ENCODE measurements around the gene OR6S1. TPM values are rescaled to one million over a fixed set of nuclear protein-coding genes. Genes with fewer than 3 reads are reported as not detected.

Gene OR6S1
- polyA plus RNA-seq, 1 donor from 2014 or later: not detected

GRCh38 chr14:20680843-20681347 is 39.4 kb upstream of the OR6S1 start:
- Histone ChIP-seq H3K4me3 (ENCODE audit: low read length) (peak overlapping the region; percentile 78), H3K9ac (ENCODE audit: low read length) (peak overlapping the region; percentile 96), H3K79me2 (replicated peaks; ENCODE audit: insufficient read depth, low read length) (no peaks in the 10 kb centered on the region), H3K4me2 (ENCODE audit: low read length) (peak overlapping the region; percentile 87), H3K9me2 (ENCODE audit: insufficient read depth, low read length) (no peaks in the 10 kb centered on the region), H2AFZ (ENCODE audit: low read depth, low read length) (peak overlapping the region; percentile 31), H3K36me3 (ENCODE audit: insufficient read depth, low read length) (no peaks in the 10 kb centered on the region), H4K20me1 (ENCODE audit: insufficient read depth) (no peaks in the 10 kb centered on the region), H3F3A (ENCODE audit: insufficient read depth, low read length, poor library complexity, severe bottlenecking) (peaks cover 3% of the 10 kb centered on the region), H3K9me3 (ENCODE audit: low read length) (no peaks in the 10 kb centered on the region), H3K27ac (ENCODE audit: low read length) (peak overlapping the region; percentile 95), H3K27me3 (ENCODE audit: insufficient read depth, low read depth, low read length) (no peaks in the 10 kb centered on the region)
- TF ChIP-seq CTCF (IDR thresholded peaks at IDR 0.05; ENCODE audit: poor library complexity, severe bottlenecking) (no peak), EZH2 (IDR thresholded peaks at IDR 0.05; ENCODE audit: borderline replicate concordance, insufficient read depth, low read length, poor library complexity, severe bottlenecking) (no peak), POLR2AphosphoS5 (IDR thresholded peaks at IDR 0.05) (no peak)

GRCh38 chr14:20680363-20680762 is 38.9 kb upstream of the OR6S1 start:
- H3K27ac ChIP-seq (ENCODE audit: low read length): peak overlapping the region; percentile 95
- peak overlapping the region; percentile 87 for H3K4me2 ChIP-seq (ENCODE audit: low read length)
- H3K9me2 ChIP-seq (ENCODE audit: insufficient read depth, low read length): no peaks in the 10 kb centered on the region

DNA sequence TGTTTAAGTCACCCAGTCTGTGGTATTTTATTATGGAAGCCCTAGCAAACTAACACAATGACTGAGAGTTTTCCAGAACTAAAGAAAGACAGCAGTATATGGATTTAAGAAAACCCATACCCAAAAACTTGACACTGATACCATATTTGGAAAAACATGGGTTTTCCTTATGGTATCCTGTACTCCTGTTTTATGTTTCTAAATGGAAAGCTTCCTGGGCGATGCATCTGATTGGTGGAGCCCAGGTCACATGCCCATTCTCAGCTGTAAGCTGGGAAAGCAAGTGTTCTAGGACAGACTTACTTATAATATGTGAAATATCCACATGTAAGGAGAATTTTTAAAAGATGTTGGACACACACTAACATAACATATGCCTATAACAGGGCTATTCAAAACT is 38.4 kb upstream of the OR6S1 start:
- Histone ChIP-seq H3K27me3 (ENCODE audit: insufficient read depth, low read depth, low read length) (no peaks in the 10 kb centered on the region), H3K4me2 (ENCODE audit: low read length) (peak overlapping the region; percentile 87), H3K36me3 (ENCODE audit: insufficient read depth, low read length) (no peaks in the 10 kb centered on the region), H3K9me3 (ENCODE audit: low read length) (no peaks in the 10 kb centered on the region), H4K20me1 (ENCODE audit: insufficient read depth) (no peaks in the 10 kb centered on the region), H2AFZ (ENCODE audit: low read depth, low read length) (no peak overlapping the region), H3K9ac (ENCODE audit: low read length) (no peak overlapping the region), H3K4me3 (ENCODE audit: low read length) (peak overlapping the region; percentile 78), H3F3A (ENCODE audit: insufficient read depth, low read length, poor library complexity, severe bottlenecking) (peaks cover 3% of the 10 kb centered on the region), H3K9me2 (ENCODE audit: insufficient read depth, low read length) (no peaks in the 10 kb centered on the region), H3K27ac (ENCODE audit: low read length) (no peak overlapping the region), H3K79me2 (replicated peaks; ENCODE audit: insufficient read depth, low read length) (no peaks in the 10 kb centered on the region)
- TF ChIP-seq EP300 (conservative IDR thresholded peaks at IDR 0.05; ENCODE audit: poor library complexity, severe bottlenecking): no peak
- no peak for TF ChIP-seq POLR2AphosphoS5 (IDR thresholded peaks at IDR 0.05)
- TF ChIP-seq MXI1 (conservative IDR thresholded peaks at IDR 0.05; ENCODE audit: poor library complexity, severe bottlenecking): no peak
- no peak for TF ChIP-seq SMC3 (conservative IDR thresholded peaks at IDR 0.05; ENCODE audit: poor library complexity)
- TF ChIP-seq, protein P1, sequence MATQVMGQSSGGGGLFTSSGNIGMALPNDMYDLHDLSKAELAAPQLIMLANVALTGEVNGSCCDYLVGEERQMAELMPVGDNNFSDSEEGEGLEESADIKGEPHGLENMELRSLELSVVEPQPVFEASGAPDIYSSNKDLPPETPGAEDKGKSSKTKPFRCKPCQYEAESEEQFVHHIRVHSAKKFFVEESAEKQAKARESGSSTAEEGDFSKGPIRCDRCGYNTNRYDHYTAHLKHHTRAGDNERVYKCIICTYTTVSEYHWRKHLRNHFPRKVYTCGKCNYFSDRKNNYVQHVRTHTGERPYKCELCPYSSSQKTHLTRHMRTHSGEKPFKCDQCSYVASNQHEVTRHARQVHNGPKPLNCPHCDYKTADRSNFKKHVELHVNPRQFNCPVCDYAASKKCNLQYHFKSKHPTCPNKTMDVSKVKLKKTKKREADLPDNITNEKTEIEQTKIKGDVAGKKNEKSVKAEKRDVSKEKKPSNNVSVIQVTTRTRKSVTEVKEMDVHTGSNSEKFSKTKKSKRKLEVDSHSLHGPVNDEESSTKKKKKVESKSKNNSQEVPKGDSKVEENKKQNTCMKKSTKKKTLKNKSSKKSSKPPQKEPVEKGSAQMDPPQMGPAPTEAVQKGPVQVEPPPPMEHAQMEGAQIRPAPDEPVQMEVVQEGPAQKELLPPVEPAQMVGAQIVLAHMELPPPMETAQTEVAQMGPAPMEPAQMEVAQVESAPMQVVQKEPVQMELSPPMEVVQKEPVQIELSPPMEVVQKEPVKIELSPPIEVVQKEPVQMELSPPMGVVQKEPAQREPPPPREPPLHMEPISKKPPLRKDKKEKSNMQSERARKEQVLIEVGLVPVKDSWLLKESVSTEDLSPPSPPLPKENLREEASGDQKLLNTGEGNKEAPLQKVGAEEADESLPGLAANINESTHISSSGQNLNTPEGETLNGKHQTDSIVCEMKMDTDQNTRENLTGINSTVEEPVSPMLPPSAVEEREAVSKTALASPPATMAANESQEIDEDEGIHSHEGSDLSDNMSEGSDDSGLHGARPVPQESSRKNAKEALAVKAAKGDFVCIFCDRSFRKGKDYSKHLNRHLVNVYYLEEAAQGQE (IDR thresholded peaks at IDR 0.05; ENCODE audit: borderline replicate concordance): no peak
- TF ChIP-seq CTCF (IDR thresholded peaks at IDR 0.05; ENCODE audit: poor library complexity, severe bottlenecking): no peak
- TF ChIP-seq RAD21 (conservative IDR thresholded peaks at IDR 0.05): no peak

More at GRCh38 chr14:20680363-20680762, 38.9 kb upstream of the OR6S1 start:
- Histone ChIP-seq H3K36me3 (ENCODE audit: insufficient read depth, low read length) (no peaks in the 10 kb centered on the region), H3K79me2 (replicated peaks; ENCODE audit: insufficient read depth, low read length) (no peaks in the 10 kb centered on the region), H3K27me3 (ENCODE audit: insufficient read depth, low read depth, low read length) (no peaks in the 10 kb centered on the region), H3K4me3 (ENCODE audit: low read length) (peak overlapping the region; percentile 78), H3F3A (ENCODE audit: insufficient read depth, low read length, poor library complexity, severe bottlenecking) (peaks cover 3% of the 10 kb centered on the region), H2AFZ (ENCODE audit: low read depth, low read length) (no peak overlapping the region), H3K9ac (ENCODE audit: low read length) (peak overlapping the region; percentile 96), H4K20me1 (ENCODE audit: insufficient read depth) (no peaks in the 10 kb centered on the region), H3K9me3 (ENCODE audit: low read length) (no peaks in the 10 kb centered on the region)
- TF ChIP-seq MXI1 (conservative IDR thresholded peaks at IDR 0.05; ENCODE audit: poor library complexity, severe bottlenecking) (no peak), TAF1 (IDR thresholded peaks at IDR 0.05; ENCODE audit: low read depth) (no peak), CTCF (IDR thresholded peaks at IDR 0.05; ENCODE audit: poor library complexity, severe bottlenecking) (no peak), EZH2 (IDR thresholded peaks at IDR 0.05; ENCODE audit: borderline replicate concordance, insufficient read depth, low read length, poor library complexity, severe bottlenecking) (no peak)

All from neural cell (in vitro differentiated cells).